PC-9 (cell line): ENCODE data around the gene CD83. TPM values are rescaled to one million over a fixed set of nuclear protein-coding genes. Genes with fewer than 3 reads are reported as not detected.

Experiments used
- BruUV-seq: library from RNA; stranded (reverse); fragments of 400-500 nt; replicated peaks from 2 replicates; lab custom pipeline; 2021; lab: Mats Ljungman, UMichigan
- CTCF ChIA-PET: fragments of 300-600 bp; sonication (Branson Sonifier 250); formaldehyde crosslinking; loops from one replicate; lab custom pipeline; 2022; ENCODE audit warnings: antibody characterized with exemption; lab: Charles Lee
- POLR2A ChIA-PET: fragments of 300-600 bp; sonication (Branson Sonifier 250); formaldehyde crosslinking; loops from one replicate; lab custom pipeline; 2022; ENCODE audit warnings: antibody characterized with exemption; ENCODE audit not compliant: unreplicated experiment; lab: Charles Lee
- DNase-seq, 2 experiments: peaks; one replicate each; pipeline versions ENCODE4 v3.0.0 to v3.0.0-alpha.2; 2015 to 2022; ENCODE audit warnings: mixed read lengths in 1 of 2
- H2AFZ ChIP-seq: fragments of 200-600 bp; sonication (generic); 2 replicates; pipeline ENCODE4 v1.8.1; 2017; ENCODE audit warnings: antibody characterized with exemption
- H3F3A ChIP-seq: fragments of 200-600 bp; sonication (generic); 2 replicates; pipeline ENCODE4 v1.8.1; 2017; ENCODE audit warnings: antibody characterized with exemption, mild to moderate bottlenecking, low read depth; ENCODE audit not compliant: insufficient read depth
- H3K27ac ChIP-seq: fragments of 200-600 bp; sonication (generic); 2 replicates; pipeline ENCODE4 v1.6.1; 2016; ENCODE audit warnings: mixed run types
- H3K27me3 ChIP-seq: fragments of 200-600 bp; sonication (generic); 2 replicates; pipeline ENCODE4 v1.6.1; 2016; ENCODE audit warnings: low read depth, mixed run types; ENCODE audit not compliant: insufficient read depth
- H3K36me3 ChIP-seq: fragments of 200-600 bp; sonication (generic); 2 replicates; pipeline ENCODE4 v1.6.1; 2016; ENCODE audit warnings: low read depth, mixed run types
- H3K4me1 ChIP-seq: fragments of 200-600 bp; sonication (generic); replicated peaks from 2 replicates; pipeline ENCODE4 v1.6.1; 2016; ENCODE audit warnings: mixed run types; ENCODE audit not compliant: insufficient read depth
- H3K4me2 ChIP-seq: fragments of 200-600 bp; sonication (generic); 2 replicates; pipeline ENCODE4 v1.6.1; 2017; ENCODE audit warnings: mixed run types
- H3K4me3 ChIP-seq: fragments of 200-600 bp; sonication (generic); 2 replicates; pipeline ENCODE4 v1.6.1; 2016; ENCODE audit warnings: mixed run types
- H3K79me2 ChIP-seq: fragments of 200-600 bp; sonication (generic); 2 replicates; pipeline ENCODE4 v1.6.1; 2017; ENCODE audit warnings: low read depth, mixed run types
- H3K9me2 ChIP-seq: fragments of 200-600 bp; sonication (generic); 2 replicates; pipeline ENCODE4 v1.8.1; 2017; ENCODE audit warnings: mild to moderate bottlenecking; ENCODE audit not compliant: insufficient read depth
- H3K9me3 ChIP-seq: fragments of 200-600 bp; sonication (generic); 2 replicates; pipeline ENCODE4 v1.8.1; 2016; ENCODE audit warnings: low read depth; ENCODE audit not compliant: insufficient read depth
- H4K20me1 ChIP-seq: fragments of 200-600 bp; sonication (generic); 2 replicates; pipeline ENCODE4 v1.8.1; 2017; ENCODE audit not compliant: insufficient read depth
- EZH2 ChIP-seq: fragments of 200-600 bp; sonication (generic); IDR thresholded peaks from 2 replicates; pipeline ENCODE4 v1.8.0; 2017; ENCODE audit warnings: antibody characterized with exemption, low read depth
- intact Hi-C: fragments of 100-400 bp; cut with micrococcal nuclease; formaldehyde crosslinking; loops from one replicate; pipeline ENCODE4 v1.10.0; 2022; ENCODE audit not compliant: unreplicated experiment
- total RNA-seq: library from RNA; stranded (reverse); gene quantifications from 2 replicates; pipeline ENCODE4 v1.2.3, GENCODE V29; 2021
- TF ChIP-seq, protein P1 (sequence below): fragments of 200-600 bp; sonication (generic); conservative IDR thresholded peaks from 2 replicates; pipeline ENCODE4 v1.6.1; 2017; ENCODE audit warnings: mixed run types, antibody characterized with exemption, mild to moderate bottlenecking, moderate library complexity

Gene CD83
- total RNA-seq, 1 experiment from 2014 or later, result 3.6 TPM

DNA sequence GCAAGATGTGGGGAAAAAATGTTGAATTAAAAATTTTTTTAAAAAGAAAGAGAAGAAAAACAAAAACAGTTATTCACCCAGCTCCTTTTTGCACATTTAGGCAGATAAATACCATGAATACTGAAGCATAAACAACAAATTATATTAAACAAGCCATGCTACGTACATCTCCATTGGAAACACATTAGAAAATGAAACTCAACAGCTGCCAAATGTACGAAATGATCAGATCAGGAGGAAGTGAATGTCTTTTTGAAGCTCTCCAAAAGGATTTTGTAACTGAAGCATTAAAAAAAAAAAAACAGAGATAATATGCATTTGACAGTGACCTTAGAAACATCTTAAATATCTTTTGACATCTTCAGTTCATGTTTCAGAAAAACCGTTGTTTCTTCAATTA, 56.7 kb downstream of the CD83 start:
- Histone ChIP-seq H4K20me1 (no peaks in the 10 kb centered on the region), H3K79me2 (no peaks in the 10 kb centered on the region), H3K9me2 (no peaks in the 10 kb centered on the region), H3F3A (no peaks in the 10 kb centered on the region), H3K4me1 (no peaks in the 10 kb centered on the region), H3K27ac (no peak overlapping the region), H3K36me3 (no peaks in the 10 kb centered on the region), H3K4me3 (no peak overlapping the region), H2AFZ (no peak overlapping the region), H3K9me3 (peaks cover 15% of the 10 kb centered on the region; the same call in 1 of the 2 replicates), H3K4me2 (no peak overlapping the region), H3K27me3 (no peaks in the 10 kb centered on the region)
- no peak for DNase-seq
- BruUV-seq, result no TSS peak
- POLR2A ChIA-PET, result interaction anchor here (0.7 kb wide), 1 partner anchor 30 kb away, joined by 4 read pairs; no protein-coding TSS in a partner anchor
- CTCF ChIA-PET, result interaction anchor here (0.5 kb wide), 1 partner anchor 1451 kb away, joined by 3 read pairs; no protein-coding TSS in a partner anchor
- TF ChIP-seq, protein P1, sequence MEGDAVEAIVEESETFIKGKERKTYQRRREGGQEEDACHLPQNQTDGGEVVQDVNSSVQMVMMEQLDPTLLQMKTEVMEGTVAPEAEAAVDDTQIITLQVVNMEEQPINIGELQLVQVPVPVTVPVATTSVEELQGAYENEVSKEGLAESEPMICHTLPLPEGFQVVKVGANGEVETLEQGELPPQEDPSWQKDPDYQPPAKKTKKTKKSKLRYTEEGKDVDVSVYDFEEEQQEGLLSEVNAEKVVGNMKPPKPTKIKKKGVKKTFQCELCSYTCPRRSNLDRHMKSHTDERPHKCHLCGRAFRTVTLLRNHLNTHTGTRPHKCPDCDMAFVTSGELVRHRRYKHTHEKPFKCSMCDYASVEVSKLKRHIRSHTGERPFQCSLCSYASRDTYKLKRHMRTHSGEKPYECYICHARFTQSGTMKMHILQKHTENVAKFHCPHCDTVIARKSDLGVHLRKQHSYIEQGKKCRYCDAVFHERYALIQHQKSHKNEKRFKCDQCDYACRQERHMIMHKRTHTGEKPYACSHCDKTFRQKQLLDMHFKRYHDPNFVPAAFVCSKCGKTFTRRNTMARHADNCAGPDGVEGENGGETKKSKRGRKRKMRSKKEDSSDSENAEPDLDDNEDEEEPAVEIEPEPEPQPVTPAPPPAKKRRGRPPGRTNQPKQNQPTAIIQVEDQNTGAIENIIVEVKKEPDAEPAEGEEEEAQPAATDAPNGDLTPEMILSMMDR, result no peak
- TF ChIP-seq EZH2, result no peak
- intact Hi-C loops, result no loop called here

DNA sequence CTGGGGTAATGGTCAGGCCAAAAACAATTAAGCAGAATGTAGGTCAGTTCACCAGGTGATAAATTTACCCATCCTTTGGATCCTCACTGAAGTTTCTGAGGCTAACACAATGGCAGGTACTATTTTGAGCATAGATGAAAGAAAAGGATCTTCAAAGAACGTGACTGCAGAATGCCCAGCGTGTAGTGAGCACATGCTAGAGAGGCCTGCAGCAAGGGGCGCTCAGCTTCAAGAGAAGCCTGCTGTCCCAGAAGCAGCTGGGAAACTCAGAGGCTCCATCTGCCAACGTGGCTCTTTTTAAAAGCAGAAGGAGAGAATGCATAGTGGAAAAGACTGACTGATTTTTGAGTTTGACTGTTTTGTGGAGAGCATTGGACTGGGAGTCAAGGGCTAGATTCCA, 57.4 kb downstream of the CD83 start:
- Histone ChIP-seq H3K9me3 (peaks cover 15% of the 10 kb centered on the region; the same call in 1 of the 2 replicates), H3K36me3 (no peaks in the 10 kb centered on the region), H3K9me2 (no peaks in the 10 kb centered on the region), H3K79me2 (no peaks in the 10 kb centered on the region), H3F3A (no peaks in the 10 kb centered on the region), H3K27ac (no peak overlapping the region), H3K4me1 (no peaks in the 10 kb centered on the region), H2AFZ (no peak overlapping the region), H3K27me3 (no peaks in the 10 kb centered on the region), H4K20me1 (no peaks in the 10 kb centered on the region), H3K4me2 (no peak overlapping the region), H3K4me3 (no peak overlapping the region)
- no TSS peak for BruUV-seq
- DNase-seq, result no peak
- POLR2A ChIA-PET, result no interaction called here
- intact Hi-C loops, result no loop called here
- TF ChIP-seq, protein P1, result no peak
- no peak for TF ChIP-seq EZH2
- CTCF ChIA-PET, result no interaction called here

DNA sequence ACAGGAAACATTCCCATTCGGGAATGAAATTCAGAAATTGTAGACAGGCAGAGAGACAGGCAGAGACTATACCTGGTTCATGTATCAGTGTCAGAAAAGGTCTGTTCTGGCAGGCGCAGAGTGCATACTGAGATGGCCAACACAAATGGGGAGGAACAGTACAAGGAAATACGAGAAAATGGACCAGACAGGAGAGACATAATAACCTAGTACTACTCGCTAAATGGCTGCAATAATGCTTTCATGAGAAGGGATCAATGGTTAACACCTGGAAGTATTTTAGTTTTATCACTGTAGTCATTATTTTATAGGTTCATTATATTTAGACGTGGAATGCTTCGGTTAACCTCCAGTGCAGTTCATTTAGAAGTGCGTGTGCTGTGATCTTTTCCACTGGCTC, 58.9 kb downstream of the CD83 start:
- Histone ChIP-seq H3K9me3 (0 out of 2 replicates have a peak, but pooled peaks cover 6% of the 10 kb centered on the region), H3K9me2 (no peaks in the 10 kb centered on the region), H3K27me3 (no peaks in the 10 kb centered on the region), H3K4me2 (no peak overlapping the region), H3F3A (no peaks in the 10 kb centered on the region), H3K4me3 (no peak overlapping the region), H3K4me1 (no peaks in the 10 kb centered on the region), H3K36me3 (no peaks in the 10 kb centered on the region), H3K27ac (no peak overlapping the region), H4K20me1 (no peaks in the 10 kb centered on the region), H3K79me2 (no peaks in the 10 kb centered on the region), H2AFZ (no peak overlapping the region)
- CTCF ChIA-PET, result no interaction called here
- no peak for DNase-seq
- BruUV-seq, result no TSS peak
- intact Hi-C loops, result no loop called here
- POLR2A ChIA-PET, result no interaction called here
- TF ChIP-seq, protein P1, result no peak
- no peak for TF ChIP-seq EZH2
